Mucosa of descending colon (tissue), 3 donors: ENCODE data around the gene ST7. TPM values are rescaled to one million over a fixed set of nuclear protein-coding genes. Genes with fewer than 3 reads are reported as not detected.

Source experiments
- ATAC-seq: fragments of 200-7000 bp; cut with Tn5 transposase; one replicate; pipeline ENCODE4 v1.9.1; 2020; ENCODE audit warnings: mild to moderate bottlenecking, moderate library complexity
- DNase-seq, 3 donors: peaks; one replicate each; pipeline ENCODE4 v3.0.0-alpha.2; 2020
- H3K36me3 ChIP-seq: fragments of 200-600 bp; one replicate; pipeline ENCODE4 v1.8.0; 2021; ENCODE audit warnings: low read depth, mild to moderate bottlenecking
- H3K4me1 ChIP-seq: fragments of 200-600 bp; one replicate; pipeline ENCODE4 v1.8.0; 2021; ENCODE audit warnings: low read depth, mild to moderate bottlenecking
- H3K4me3 ChIP-seq: fragments of 200-600 bp; one replicate; pipeline ENCODE4 v1.8.0; 2021; ENCODE audit warnings: mild to moderate bottlenecking
- H3K9me3 ChIP-seq: fragments of 200-600 bp; one replicate; pipeline ENCODE4 v1.8.0; 2021; ENCODE audit warnings: mild to moderate bottlenecking
- intact Hi-C, 2 donors: fragments of 100-400 bp; cut with DNase I in 1 of 2; cut with micrococcal nuclease in 1 of 2; formaldehyde crosslinking; loops; one replicate each; pipeline versions ENCODE4 v1.11.0 to v1.11.1; 2022; cut with DNase I, micrococcal nuclease
- total RNA-seq, 3 donors: library from RNA; stranded (reverse); fragmentation: NEBNext Ultra II Directional in 2 of 3; extraction: Animal tissue kit (Norgen Biotek cat#: 25700) in 2 of 3; gene quantifications; one replicate each; pipeline versions ENCODE4 v1.2.1 to v1.2.4, GENCODE V29; 2021 to 2023
- TF ChIP-seq, protein P1 (sequence below): fragments of 200-600 bp; IDR thresholded peaks from one replicate; pipeline ENCODE4 v1.8.0; 2022; ENCODE audit warnings: antibody characterized with exemption, mild to moderate bottlenecking
- donor health status: DM: no; HTN: no; CAD: no; lungs with moderate emphysema.
- donor health status: DM: no; HTN: no; CAD: no.
- donor health status: DM: no; HTN: yes; CAD: no.

Gene ST7
- total RNA-seq, 3 donors from 2014 or later: 10.1 to 22.0 (median 11.3) TPM

DNA sequence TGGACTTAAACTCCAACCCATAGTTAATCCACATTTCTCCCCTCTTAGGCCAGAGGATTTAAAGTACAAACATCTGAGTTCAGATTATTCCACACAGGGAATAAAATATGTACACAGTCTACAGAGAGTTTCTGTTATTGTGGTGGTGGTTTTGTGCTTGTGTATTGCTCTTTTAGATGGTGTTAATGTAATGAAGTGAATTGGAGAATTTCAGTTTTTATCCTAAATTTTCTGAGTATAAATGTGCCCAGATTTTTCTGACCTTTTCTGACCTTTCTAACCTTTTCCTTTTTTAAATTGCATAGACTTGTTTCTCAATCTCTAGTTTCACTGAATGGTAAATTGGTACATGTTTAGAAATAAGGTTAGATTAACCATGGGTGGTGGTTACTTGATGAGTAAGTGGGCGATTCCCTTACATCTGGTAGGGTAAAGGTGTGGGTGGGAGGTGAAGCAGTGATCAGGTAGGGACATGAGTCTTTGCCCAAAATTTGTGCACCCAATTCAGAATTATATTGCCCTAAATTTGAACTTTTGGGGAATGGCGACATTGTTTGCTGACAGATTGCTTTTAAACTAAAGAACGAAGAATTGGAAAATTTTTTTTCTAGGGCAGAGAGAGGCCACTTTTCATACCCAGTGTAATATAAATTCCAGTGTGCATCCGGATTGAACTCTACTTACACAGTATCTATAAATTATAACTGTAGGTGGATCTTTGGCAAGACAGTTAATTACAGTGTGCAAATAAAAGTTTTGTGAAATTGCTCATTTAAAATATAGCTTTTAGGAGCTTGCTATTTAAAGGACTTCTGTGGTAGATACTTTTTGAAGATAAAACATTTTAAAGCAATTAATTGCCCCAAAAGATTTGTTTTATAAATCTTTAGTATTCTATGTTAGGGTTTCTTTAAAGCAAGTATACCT is 62.2 kb downstream of the ST7 start:
- Histone ChIP-seq H3K36me3 (no peaks in the 10 kb centered on the region), H3K9me3 (no peaks in the 10 kb centered on the region), H3K4me1 (peaks cover 3% of the 10 kb centered on the region), H3K4me3 (no peak overlapping the region)
- ATAC-seq (no peak), DNase-seq (no peak)
- TF ChIP-seq, protein P1, sequence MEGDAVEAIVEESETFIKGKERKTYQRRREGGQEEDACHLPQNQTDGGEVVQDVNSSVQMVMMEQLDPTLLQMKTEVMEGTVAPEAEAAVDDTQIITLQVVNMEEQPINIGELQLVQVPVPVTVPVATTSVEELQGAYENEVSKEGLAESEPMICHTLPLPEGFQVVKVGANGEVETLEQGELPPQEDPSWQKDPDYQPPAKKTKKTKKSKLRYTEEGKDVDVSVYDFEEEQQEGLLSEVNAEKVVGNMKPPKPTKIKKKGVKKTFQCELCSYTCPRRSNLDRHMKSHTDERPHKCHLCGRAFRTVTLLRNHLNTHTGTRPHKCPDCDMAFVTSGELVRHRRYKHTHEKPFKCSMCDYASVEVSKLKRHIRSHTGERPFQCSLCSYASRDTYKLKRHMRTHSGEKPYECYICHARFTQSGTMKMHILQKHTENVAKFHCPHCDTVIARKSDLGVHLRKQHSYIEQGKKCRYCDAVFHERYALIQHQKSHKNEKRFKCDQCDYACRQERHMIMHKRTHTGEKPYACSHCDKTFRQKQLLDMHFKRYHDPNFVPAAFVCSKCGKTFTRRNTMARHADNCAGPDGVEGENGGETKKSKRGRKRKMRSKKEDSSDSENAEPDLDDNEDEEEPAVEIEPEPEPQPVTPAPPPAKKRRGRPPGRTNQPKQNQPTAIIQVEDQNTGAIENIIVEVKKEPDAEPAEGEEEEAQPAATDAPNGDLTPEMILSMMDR: no peak
- intact Hi-C loops: no loop called here

DNA sequence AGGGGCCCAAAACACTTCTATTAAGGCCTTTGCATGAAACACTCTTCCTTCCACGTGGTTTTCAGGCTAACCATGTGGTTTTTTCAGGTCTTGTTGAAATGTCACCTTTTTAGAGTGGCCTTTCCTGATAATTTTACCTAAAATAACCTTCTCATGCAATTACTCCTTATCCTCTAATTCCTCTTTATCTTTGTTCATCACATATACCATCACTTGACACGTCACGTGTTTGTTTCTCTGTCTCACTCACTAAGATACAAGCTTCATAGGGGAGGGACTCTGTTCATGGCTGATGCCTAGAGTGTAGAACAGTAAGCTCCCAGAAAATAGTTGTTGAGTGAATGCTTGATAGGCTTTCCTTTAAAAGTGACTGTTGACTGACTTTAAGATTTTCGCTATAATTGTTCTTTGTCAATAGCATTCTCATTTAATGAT is 63.7 kb downstream of the ST7 start:
- intact Hi-C loops: no loop called here
- no peak overlapping the region for H3K4me3 ChIP-seq
- TF ChIP-seq, protein P1: no peak
- ATAC-seq (no peak), DNase-seq (no peak)
- no peaks in the 10 kb centered on the region for H3K36me3 ChIP-seq
- H3K4me1 ChIP-seq: peaks cover 3% of the 10 kb centered on the region
- no peaks in the 10 kb centered on the region for H3K9me3 ChIP-seq

DNA sequence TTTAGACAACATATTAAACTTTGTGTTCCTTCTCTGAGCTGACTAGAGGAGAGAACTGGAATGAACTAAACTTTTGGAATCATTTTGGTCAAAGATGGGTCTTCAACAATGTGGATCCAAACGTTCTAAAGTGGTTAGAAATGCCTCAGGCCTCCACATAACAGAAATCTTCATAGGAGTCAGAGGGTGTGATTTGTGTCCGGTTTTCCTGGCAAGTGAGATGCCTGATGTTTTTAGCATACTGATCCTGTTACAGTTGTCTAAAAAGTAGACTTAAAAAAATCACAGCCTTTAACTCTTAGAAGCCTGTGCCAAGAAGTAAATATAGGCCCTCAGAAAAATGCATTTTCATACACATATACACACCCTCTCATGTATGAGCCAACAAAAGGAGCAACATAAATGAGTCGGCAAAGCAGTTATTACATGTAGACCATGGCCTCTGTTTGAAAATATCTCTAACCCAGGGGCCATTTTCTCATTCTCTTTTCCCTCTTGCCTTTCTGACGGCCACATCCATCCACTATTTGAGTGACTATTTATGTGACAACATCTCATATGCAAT is 64.5 kb downstream of the ST7 start:
- TF ChIP-seq, protein P1: no peak
- no peaks in the 10 kb centered on the region for H3K9me3 ChIP-seq

DNA sequence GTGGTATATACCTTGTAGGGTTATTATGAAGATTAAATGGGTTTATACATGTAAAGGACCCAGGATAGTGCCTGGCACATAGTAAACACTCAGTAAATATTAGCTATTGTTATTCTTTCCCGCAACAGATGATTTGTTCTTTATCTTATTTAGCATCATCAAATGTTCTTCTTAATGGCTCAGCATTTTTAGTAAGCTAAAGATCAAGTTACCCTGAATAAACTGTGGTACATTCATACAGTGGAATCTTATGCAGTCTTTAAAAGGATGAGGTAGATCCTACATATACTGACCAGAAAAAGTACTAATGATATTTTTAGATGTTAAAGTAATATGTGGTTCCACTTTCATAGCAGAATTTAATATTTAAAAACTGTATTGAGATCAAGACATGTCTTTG is 65.4 kb downstream of the ST7 start:
- Histone ChIP-seq H3K4me1 (peaks cover 3% of the 10 kb centered on the region), H3K9me3 (no peaks in the 10 kb centered on the region), H3K4me3 (no peak overlapping the region), H3K36me3 (no peaks in the 10 kb centered on the region)
- intact Hi-C loops: no loop called here
- no peak for ATAC-seq
- no peak for DNase-seq
- TF ChIP-seq, protein P1: no peak

More for the DNA sequence above, 64.5 kb downstream of the ST7 start:
- intact Hi-C loops: no loop called here
- DNase-seq (no peak), ATAC-seq (no peak)
- H3K4me1 ChIP-seq: peaks cover 3% of the 10 kb centered on the region
- H3K4me3 ChIP-seq: no peak overlapping the region
- no peaks in the 10 kb centered on the region for H3K36me3 ChIP-seq

DNA sequence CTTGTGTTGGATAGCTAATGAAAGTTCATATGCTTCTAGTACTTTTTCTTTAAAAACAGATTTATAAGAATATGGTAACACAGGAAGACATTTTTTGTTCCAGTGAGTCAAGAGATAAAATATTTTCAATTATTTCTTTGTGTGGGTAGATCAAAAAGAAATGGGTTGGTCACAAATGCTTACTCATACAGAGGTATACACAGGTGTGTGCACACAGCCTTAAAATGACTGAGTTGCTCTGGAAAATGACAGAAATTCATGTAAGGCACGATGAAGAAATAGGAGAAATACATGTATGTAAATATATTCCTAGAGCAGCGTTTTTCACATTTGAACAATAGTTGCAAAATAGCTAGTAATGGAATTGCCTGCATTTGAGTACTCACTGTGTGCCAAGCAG is 66.0 kb downstream of the ST7 start:
- Histone ChIP-seq H3K4me3 (no peak overlapping the region), H3K36me3 (no peaks in the 10 kb centered on the region), H3K4me1 (peaks cover 3% of the 10 kb centered on the region), H3K9me3 (no peaks in the 10 kb centered on the region)
- DNase-seq: no peak
- intact Hi-C loops: no loop called here
- no peak for ATAC-seq
- TF ChIP-seq, protein P1: no peak
